ENCODE results near the gene NUBP2. TPM values are rescaled to one million over a fixed set of nuclear protein-coding genes. Genes with fewer than 3 reads are reported as not detected.
A peak's percentile ranks its signal among the peaks of the same experiment; 100 is the strongest.

The NUBP2 gene
- total RNA-seq, 1 donor from 2014 or later = 110 TPM

- DNase-seq = peak; percentile 85
Observed at GRCh38 chr16:1812732-1813163, 30.0 kb downstream of the NUBP2 start.

- no peak for DNase-seq
Observed at GRCh38 chr16:1815461-1815860, 32.7 kb downstream of the NUBP2 start.

GRCh38 chr16:1816396-1817275 is 33.9 kb downstream of the NUBP2 start:
- DNase-seq = no peak

GRCh38 chr16:1817276-1817589 is 34.5 kb downstream of the NUBP2 start:
- DNase-seq = no peak

- DNase-seq = no peak
Observed at GRCh38 chr16:1817716-1818115, 35.0 kb downstream of the NUBP2 start.

GRCh38 chr16:1818204-1818872 is 35.6 kb downstream of the NUBP2 start:
- DNase-seq = no peak

GRCh38 chr16:1818873-1819525 is 36.2 kb downstream of the NUBP2 start:
- no peak for DNase-seq

GRCh38 chr16:1819611-1820010 is 36.9 kb downstream of the NUBP2 start:
- DNase-seq = no peak

GRCh38 chr16:1820096-1820945 is 37.6 kb downstream of the NUBP2 start:
- DNase-seq = no peak

GRCh38 chr16:1820946-1821290 is 38.2 kb downstream of the NUBP2 start:
- no peak for DNase-seq

GRCh38 chr16:1821861-1822611 is 39.3 kb downstream of the NUBP2 start:
- DNase-seq = no peak

- no peak for DNase-seq
Observed at GRCh38 chr16:1822801-1823200, 40.0 kb downstream of the NUBP2 start.

GRCh38 chr16:1823821-1824220 is 41.1 kb downstream of the NUBP2 start:
- peak; percentile 83 for DNase-seq

GRCh38 chr16:1825381-1825863 is 42.7 kb downstream of the NUBP2 start:
- no peak for DNase-seq

GRCh38 chr16:1825864-1826690 is 43.3 kb downstream of the NUBP2 start:
- DNase-seq = peak; percentile 78

- peak; percentile 98 for DNase-seq
Observed at GRCh38 chr16:1826691-1827573, 44.2 kb downstream of the NUBP2 start, which contains the start of the genes FAHD1 and HAGH. Gene FAHD1 (plus strand): TSS chr16:1827206. CDS start chr16:1827239, 33 bp downstream. Gene HAGH (minus strand): TSS chr16:1826825. CDS start chr16:1826787, 38 bp downstream.

- no peak for DNase-seq
Observed at GRCh38 chr16:1828645-1829410, 46.1 kb downstream of the NUBP2 start.

- peak; percentile 12 for DNase-seq
Observed at GRCh38 chr16:1830213-1830612, 47.5 kb downstream of the NUBP2 start.
